Measurements from ENCODE around the gene MICALL2. TPM values are rescaled to one million over a fixed set of nuclear protein-coding genes. Genes with fewer than 3 reads are reported as not detected.

The MICALL2 gene
- polyA plus RNA-seq, 2 of the 4 experiments (the other 2 are of a cell fraction) = 6.1 to 20.6 TPM

- DNase-seq (ENCODE audit: low read depth in 1 of 2, low spot score in 1 of 2) = no peak
- no peak overlapping the region for H3K27ac ChIP-seq
- no peaks in the 10 kb centered on the region for H3K9me3 ChIP-seq
- TF ChIP-seq BHLHE40 (IDR thresholded peaks at IDR 0.05; ENCODE audit: low read depth, low read length) (no peak), POLR2A (IDR thresholded peaks at IDR 0.05; ENCODE audit: low read length) (no peak), RAD21 (conservative IDR thresholded peaks at IDR 0.05 in 1 of 2, IDR thresholded peaks at IDR 0.05 in 1 of 2) (no peak), ESRRA (IDR thresholded peaks at IDR 0.05; ENCODE audit: borderline replicate concordance, low read length) (no peak), EHF (CRISPR knock-in tag; IDR thresholded peaks at IDR 0.05) (no peak), CTCF (IDR thresholded peaks at IDR 0.05) (no peak), HDAC2 (IDR thresholded peaks at IDR 0.05) (no peak), JUN (IDR thresholded peaks at IDR 0.05) (no peak), ZNF302 (CRISPR knock-in tag; IDR thresholded peaks at IDR 0.05) (no peak), NPAS2 (CRISPR knock-in tag; IDR thresholded peaks at IDR 0.05; ENCODE audit: borderline replicate concordance) (no peak), HEYL (CRISPR knock-in tag; IDR thresholded peaks at IDR 0.05) (no peak), BCL3 (IDR thresholded peaks at IDR 0.05) (no peak), CHD4 (IDR thresholded peaks at IDR 0.05; ENCODE audit: borderline replicate concordance) (no peak), HOXB5 (CRISPR knock-in tag; IDR thresholded peaks at IDR 0.05) (no peak), KDM1A (IDR thresholded peaks at IDR 0.05; ENCODE audit: low read depth) (no peak), RNF2 (IDR thresholded peaks at IDR 0.05; ENCODE audit: borderline replicate concordance, low read depth) (no peak), EP300 (IDR thresholded peaks at IDR 0.05) (no peak), HOXB13 (CRISPR knock-in tag; IDR thresholded peaks at IDR 0.05; ENCODE audit: low read depth) (no peak), MAFK (IDR thresholded peaks at IDR 0.05; ENCODE audit: partially characterized antibody) (no peak)
- TF ChIP-seq, protein P1, sequence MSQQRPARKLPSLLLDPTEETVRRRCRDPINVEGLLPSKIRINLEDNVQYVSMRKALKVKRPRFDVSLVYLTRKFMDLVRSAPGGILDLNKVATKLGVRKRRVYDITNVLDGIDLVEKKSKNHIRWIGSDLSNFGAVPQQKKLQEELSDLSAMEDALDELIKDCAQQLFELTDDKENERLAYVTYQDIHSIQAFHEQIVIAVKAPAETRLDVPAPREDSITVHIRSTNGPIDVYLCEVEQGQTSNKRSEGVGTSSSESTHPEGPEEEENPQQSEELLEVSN (IDR thresholded peaks at IDR 0.05; ENCODE audit: borderline replicate concordance, low read depth) = no peak
- ChIA-PET POLR2A (no interaction called here), CTCF (interaction anchor here (1.1 to 7.8 kb wide), 4 partner anchors 22 to 254 kb away, joined by 3 to 209 read pairs (median 6); partner anchors contain the start of genes MICALL2 and TMEM184A)
- H3K4me3 ChIP-seq = no peak overlapping the region
- WGBS (ENCODE audit: missing lambda C conversion rate) = 86% methylated on average over 18 of the region's 24 CpGs
- peaks cover 1% of the 10 kb centered on the region; the same call in 1 of the 3 replicates for H3K4me1 ChIP-seq
- FAIRE-seq = no peak
- H3K4me2 ChIP-seq = no peak overlapping the region
- ATAC-seq = no peak
Observed at GRCh38 chr7:1479287-1479686, 20.0 kb upstream of the MICALL2 start.

DNA sequence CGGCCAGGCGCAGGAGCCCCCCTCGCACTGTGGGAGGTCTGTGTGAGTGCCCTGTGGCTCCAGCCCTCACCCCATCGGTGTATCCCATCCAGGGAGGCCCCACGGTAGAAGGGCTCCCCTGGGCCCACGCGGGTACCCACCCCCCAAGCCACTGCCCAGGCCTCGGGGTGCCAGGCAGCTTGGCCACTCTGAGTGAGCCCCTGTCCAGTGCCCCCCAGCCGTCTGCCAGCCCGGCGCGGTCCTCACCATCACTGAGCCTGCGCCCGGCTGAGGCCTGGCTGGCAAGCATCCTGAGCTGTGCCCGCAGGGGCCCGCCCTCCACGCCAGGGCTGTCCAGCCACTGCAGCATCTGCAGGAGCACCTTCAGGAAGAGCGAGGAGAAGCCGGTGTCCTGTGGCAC lies 19.2 kb upstream of the MICALL2 start:
- Histone ChIP-seq H3K4me1 (peaks cover 3% of the 10 kb centered on the region; the same call in 1 of the 3 replicates), H3K4me2 (no peak overlapping the region), H3K27ac (no peak overlapping the region), H3K4me3 (no peak overlapping the region), H3K9me3 (no peaks in the 10 kb centered on the region)
- no peak for TF ChIP-seq CHD4 (IDR thresholded peaks at IDR 0.05; ENCODE audit: borderline replicate concordance)
- no peak for TF ChIP-seq RCOR1 (IDR thresholded peaks at IDR 0.05; ENCODE audit: low read depth, low read length)
- no peak for TF ChIP-seq NPAS2 (CRISPR knock-in tag; IDR thresholded peaks at IDR 0.05; ENCODE audit: borderline replicate concordance)
- no peak for TF ChIP-seq RARB (CRISPR knock-in tag; IDR thresholded peaks at IDR 0.05)
- no peak for TF ChIP-seq BCL3 (IDR thresholded peaks at IDR 0.05)
- TF ChIP-seq CBX8 (IDR thresholded peaks at IDR 0.05) = no peak
- TF ChIP-seq CEBPB (IDR thresholded peaks at IDR 0.05) = no peak
- TF ChIP-seq TP53 (CRISPR knock-in tag; IDR thresholded peaks at IDR 0.05) = no peak
- no peak for TF ChIP-seq JUNB (IDR thresholded peaks at IDR 0.05)
- TF ChIP-seq MAX (IDR thresholded peaks at IDR 0.05) = no peak
- FAIRE-seq = no peak
- POLR2A ChIA-PET = no interaction called here
- WGBS (ENCODE audit: missing lambda C conversion rate) = 94% methylated on average over 6 of the region's 19 CpGs
- CTCF ChIA-PET = interaction anchor here (0.9 to 7.8 kb wide), 4 partner anchors 12 to 78 kb away, joined by 4 to 209 read pairs (median 6); partner anchors contain the start of genes MICALL2 and TMEM184A
- no peak for DNase-seq (ENCODE audit: low read depth in 1 of 2, low spot score in 1 of 2)
- no peak for ATAC-seq

Measured in A549 (cell line).